HCT116 (cell line): ENCODE measurements around the gene PICALM. TPM values are rescaled to one million over a fixed set of nuclear protein-coding genes. Genes with fewer than 3 reads are reported as not detected.

Experiments used
- ATAC-seq: fragments of 200-7000 bp; cut with Tn5 transposase; 2 replicates; pipeline ENCODE4 v1.9.1; 2020; ENCODE audit warnings: mild to moderate bottlenecking, moderate library complexity
- BruUV-seq: library from RNA; stranded (reverse); fragments of 400-500 nt; replicated peaks from 2 replicates; lab custom pipeline; 2021; lab: Mats Ljungman, UMichigan
- CTCF ChIA-PET: fragments of 300-600 bp; sonication (Branson Sonifier 250); formaldehyde crosslinking; loops from one replicate; lab custom pipeline; 2021; ENCODE audit warnings: antibody characterized with exemption; lab: Charles Lee
- POLR2A ChIA-PET: fragments of 300-600, 350-600 bp; sonication (Branson Sonifier 250); formaldehyde crosslinking; loops from one replicate; lab custom pipeline; 2021; ENCODE audit warnings: antibody characterized with exemption; lab: Charles Lee
- RAD21 ChIA-PET, 2 experiments: fragments of 300-600 bp; sonication (Branson Sonifier 250); formaldehyde crosslinking; loops; one replicate each; lab custom pipeline; 2023; ENCODE audit warnings: low total read pairs in 2 of 2; ENCODE audit not compliant: uncharacterized antibody in 2 of 2, unreplicated experiment in 2 of 2, low non-redundant PET in 1 of 2; lab: Charles Lee
- DNase-seq: peaks from one replicate; pipeline ENCODE4 v3.0.0-alpha.2; 2010; ENCODE audit warnings: low read depth, low spot score
- H2AFZ ChIP-seq: fragments of 200-600 bp; shearing (Covaris generic), sonication (generic); 2 replicates; pipeline ENCODE4 v1.6.1; 2017; ENCODE audit warnings: low read depth, mixed run types, mixed read lengths, antibody characterized with exemption, low read length; ENCODE audit not compliant: poor library complexity, severe bottlenecking
- H3K27ac ChIP-seq: 2 replicates; pipeline ENCODE4 v1.5.1; 2012; ENCODE audit warnings: low read depth, low read length
- H3K27me3 ChIP-seq: fragments of 200-600 bp; sonication (generic); 2 replicates; pipeline ENCODE4 v1.6.1; 2016; ENCODE audit warnings: mixed run types, low read length, mixed read lengths; ENCODE audit not compliant: insufficient read depth
- H3K36me3 ChIP-seq, 2 experiments: fragments of 200-500 bp in 1 of 2; fragments of 200-600 bp in 1 of 2; sonication (Bioruptor generic) in 1 of 2; sonication (generic) in 1 of 2; 2 replicates each; pipeline versions ENCODE4 v1.5.1 to v1.6.1; 2014 to 2016; ENCODE audit warnings: low read length in 2 of 2, inconsistent platforms in 1 of 2, mixed read lengths in 1 of 2, mixed run types in 1 of 2; ENCODE audit not compliant: insufficient read depth in 2 of 2, control insufficient read depth in 1 of 2
- H3K4me1 ChIP-seq, 2 experiments: fragments of 200-600 bp in 1 of 2; sonication (generic) in 1 of 2; 2 replicates each; pipeline versions ENCODE4 v1.5.1 to v1.6.1; 2012 to 2017; ENCODE audit warnings: low read length in 2 of 2, inconsistent platforms in 1 of 2, mild to moderate bottlenecking in 1 of 2, mixed read lengths in 1 of 2, mixed run types in 1 of 2, moderate library complexity in 1 of 2; ENCODE audit not compliant: insufficient read depth in 2 of 2, control insufficient read depth in 1 of 2
- H3K4me2 ChIP-seq: fragments of 200-600 bp; sonication (generic); 2 replicates; pipeline ENCODE4 v1.6.1; 2017; ENCODE audit warnings: mixed run types, low read length, mixed read lengths
- H3K4me3 ChIP-seq, 2 experiments: fragments of 200-600 bp in 1 of 2; sonication (generic) in 1 of 2; replicated peaks in 1 of 2; 2 replicates each; pipeline ENCODE4 v1.5.1; 2011 to 2016; ENCODE audit warnings: low read length in 2 of 2, control low read depth in 1 of 2, low read depth in 1 of 2, mild to moderate bottlenecking in 1 of 2, mixed read lengths in 1 of 2, mixed run types in 1 of 2
- H3K79me2 ChIP-seq: fragments of 200-600 bp; sonication (generic); 2 replicates; pipeline ENCODE4 v1.6.1; 2017; ENCODE audit warnings: mild to moderate bottlenecking, mixed run types, low read length, moderate library complexity, mixed read lengths; ENCODE audit not compliant: insufficient read depth
- H3K9ac ChIP-seq: fragments of 200-600 bp; sonication (generic); 2 replicates; pipeline ENCODE4 v1.6.1; 2016; ENCODE audit warnings: low read length, mixed read lengths
- H3K9me2 ChIP-seq: fragments of 200-600 bp; sonication (generic), shearing (Covaris generic); 2 replicates; pipeline ENCODE4 v1.6.1; 2017; ENCODE audit warnings: mixed run types, mild to moderate bottlenecking, moderate library complexity; ENCODE audit not compliant: insufficient read depth
- H3K9me3 ChIP-seq, 2 experiments: fragments of 200-500 bp in 1 of 2; fragments of 200-600 bp in 1 of 2; sonication (Bioruptor generic) in 1 of 2; sonication (generic) in 1 of 2; 2 replicates each; pipeline ENCODE4 v1.6.1; 2014 to 2017; ENCODE audit warnings: low read length in 2 of 2, mixed read lengths in 2 of 2, inconsistent platforms in 1 of 2, low read depth in 1 of 2, mild to moderate bottlenecking in 1 of 2, mixed run types in 1 of 2, moderate library complexity in 1 of 2; ENCODE audit not compliant: control insufficient read depth in 1 of 2, insufficient read depth in 1 of 2
- H4K20me1 ChIP-seq: fragments of 200-600 bp; sonication (generic), shearing (Covaris generic); 2 replicates; pipeline ENCODE4 v1.6.1; 2017; ENCODE audit warnings: mixed run types, mild to moderate bottlenecking, moderate library complexity; ENCODE audit not compliant: insufficient read depth
- CBX3 ChIP-seq: IDR thresholded peaks from 2 replicates; pipeline ENCODE4 v1.6.1; 2012; ENCODE audit warnings: low read depth
- CEBPB ChIP-seq: IDR thresholded peaks from 2 replicates; pipeline ENCODE4 v1.6.1; 2012; ENCODE audit warnings: low read depth
- CTCF ChIP-seq, 3 experiments: fragments of 200-600 bp in 1 of 3; sonication (generic) in 1 of 3; IDR thresholded peaks in 2 of 3; conservative IDR thresholded peaks in 1 of 3; 2 replicates each; pipeline ENCODE4 v1.5.1; 2012 to 2017; ENCODE audit warnings: low read depth in 2 of 3, low read length in 2 of 3, antibody characterized with exemption in 1 of 3, borderline replicate concordance in 1 of 3, control low read depth in 1 of 3, mild to moderate bottlenecking in 1 of 3, mixed read lengths in 1 of 3, mixed run types in 1 of 3, moderate library complexity in 1 of 3; ENCODE audit not compliant: insufficient read depth in 1 of 3
- EGR1 ChIP-seq: IDR thresholded peaks from 2 replicates; pipeline ENCODE4 v1.6.1; 2012; ENCODE audit warnings: low read depth
- ELF1 ChIP-seq: IDR thresholded peaks from 2 replicates; pipeline ENCODE4 v1.6.1; 2012; ENCODE audit warnings: low read depth, borderline replicate concordance
- EZH2phosphoT487 ChIP-seq: fragments of 200-600 bp; IDR thresholded peaks from 2 replicates; pipeline ENCODE4 v1.6.1; 2018; ENCODE audit warnings: antibody characterized with exemption, borderline replicate concordance
- POLR2AphosphoS5 ChIP-seq: IDR thresholded peaks from 2 replicates; pipeline ENCODE4 v1.6.1; 2011; ENCODE audit warnings: mild to moderate bottlenecking, low read depth, low read length, moderate library complexity
- SRF ChIP-seq: IDR thresholded peaks from 2 replicates; pipeline ENCODE4 v1.6.1; 2012; ENCODE audit warnings: low read depth
- YY1 ChIP-seq: IDR thresholded peaks from 2 replicates; pipeline ENCODE4 v1.6.1; 2011; ENCODE audit warnings: low read length, low read depth, moderate library complexity, mild to moderate bottlenecking; ENCODE audit not compliant: insufficient replicate concordance; ENCODE audit errors: extremely low read depth
- ZBTB33 ChIP-seq: IDR thresholded peaks from 2 replicates; pipeline ENCODE4 v1.6.1; 2011; ENCODE audit warnings: mild to moderate bottlenecking, low read length, moderate library complexity; ENCODE audit not compliant: insufficient replicate concordance; ENCODE audit errors: extremely low read depth
- ZFX ChIP-seq: fragments of 450-650 bp; IDR thresholded peaks from 2 replicates; pipeline ENCODE4 v1.6.1; 2017
- intact Hi-C: fragments of 100-400 bp; cut with micrococcal nuclease; formaldehyde crosslinking; loops from 2 replicates; pipeline ENCODE4 v1.10.0; 2022
- total RNA-seq: library from RNA; stranded (reverse); gene quantifications from one replicate; pipeline ENCODE4 v1.2.1, GENCODE V29; 2021; ENCODE audit not compliant: unreplicated experiment

PICALM gene
- total RNA-seq, 1 experiment from 2014 or later, result 90.6 TPM

DNA sequence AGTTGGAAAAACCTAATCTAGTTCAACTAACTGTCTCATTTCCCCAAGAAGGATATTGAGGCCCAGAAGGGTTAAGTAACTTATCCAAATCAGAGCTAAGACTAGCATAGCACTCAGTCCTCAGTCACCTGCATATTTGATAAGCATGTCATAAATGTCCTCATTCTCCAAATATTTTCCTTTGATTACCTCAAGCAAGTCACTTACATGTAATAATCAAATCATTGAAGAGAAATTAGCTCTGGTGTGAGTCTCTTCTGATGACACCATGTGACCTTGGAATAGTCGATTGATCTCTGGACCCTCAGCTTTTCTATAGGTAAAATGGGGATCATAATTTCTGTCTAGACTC is 48.8 kb upstream of the PICALM start:
- TF ChIP-seq CTCF (IDR thresholded peaks at IDR 0.05 in 2 of 3, conservative IDR thresholded peaks at IDR 0.05 in 1 of 3; ENCODE audit: borderline replicate concordance in 1 of 3, insufficient read depth in 1 of 3, low read depth in 2 of 3, low read length in 2 of 3), result no peak
- no peak for TF ChIP-seq CBX3
- no peak for TF ChIP-seq CEBPB
- no peak for TF ChIP-seq YY1
- TF ChIP-seq EGR1, result no peak
- TF ChIP-seq SRF, result no peak
- no peak for TF ChIP-seq EZH2phosphoT487
- no peak for TF ChIP-seq POLR2AphosphoS5
- no peak for TF ChIP-seq ZFX
- no peak for TF ChIP-seq ELF1
- TF ChIP-seq ZBTB33, result no peak
- TF ChIP-seq, all 23 proteins: peak for 0
- no peaks in the 10 kb centered on the region for H3K27me3 ChIP-seq
- H4K20me1 ChIP-seq, result no peaks in the 10 kb centered on the region
- H3K9ac ChIP-seq, result no peak overlapping the region
- no TSS peak for BruUV-seq
- H3K9me3 ChIP-seq, result no peaks in the 10 kb centered on the region
- no peaks in the 10 kb centered on the region for H3K36me3 ChIP-seq
- intact Hi-C loops, result no loop called here
- H3K79me2 ChIP-seq, result no peaks in the 10 kb centered on the region
- H2AFZ ChIP-seq, result no peak overlapping the region
- RAD21 ChIA-PET, result no interaction called here
- DNase-seq, result no peak
- no peaks in the 10 kb centered on the region for H3K9me2 ChIP-seq
- no peak for ATAC-seq
- H3K4me1 ChIP-seq, result peaks cover 0 to 6% of the 10 kb centered on the region in 2 experiments; a peak in 1 of 4 replicates
- no peak overlapping the region for H3K4me3 ChIP-seq
- H3K4me2 ChIP-seq, result no peak overlapping the region
- POLR2A ChIA-PET, result interaction anchor here (1.3 kb wide), 1 partner anchor 364 kb away, joined by 3 read pairs; no protein-coding TSS in a partner anchor
- CTCF ChIA-PET, result no interaction called here
- no peak overlapping the region for H3K27ac ChIP-seq
